ENCODE measurements around the gene SORD. TPM values are rescaled to one million over a fixed set of nuclear protein-coding genes. Genes with fewer than 3 reads are reported as not detected.
"Not testable (repeated sequence)": the region's sequence is repeated elsewhere in the genome, so short reads cannot be mapped to it uniquely, and the experiment has no call there.

SORD gene
- total RNA-seq, 1 donor, result 13.2 TPM

DNA sequence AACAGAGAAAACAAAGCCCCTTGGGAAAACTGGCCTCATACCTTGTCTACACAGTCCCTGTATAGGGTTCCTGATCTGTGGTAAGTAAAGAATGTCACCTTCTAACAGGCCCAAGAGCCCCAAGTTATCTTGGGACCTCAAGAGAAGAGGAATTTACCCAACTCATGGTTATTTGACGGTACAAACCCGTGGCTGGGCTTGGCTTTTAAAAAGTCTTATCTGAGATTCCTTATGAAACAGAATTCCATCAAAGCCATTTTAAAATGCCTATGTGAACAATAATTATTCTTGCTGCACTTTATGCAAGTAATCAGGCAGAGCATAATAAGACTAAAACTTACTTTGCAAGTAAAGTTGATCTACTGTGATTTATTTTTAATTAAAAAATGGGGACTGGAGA is 13.9 kb upstream of the SORD start:
- no peak overlapping the region for H3K4me3 ChIP-seq (ENCODE audit: low read depth, low read length)
- TF ChIP-seq, protein P1, sequence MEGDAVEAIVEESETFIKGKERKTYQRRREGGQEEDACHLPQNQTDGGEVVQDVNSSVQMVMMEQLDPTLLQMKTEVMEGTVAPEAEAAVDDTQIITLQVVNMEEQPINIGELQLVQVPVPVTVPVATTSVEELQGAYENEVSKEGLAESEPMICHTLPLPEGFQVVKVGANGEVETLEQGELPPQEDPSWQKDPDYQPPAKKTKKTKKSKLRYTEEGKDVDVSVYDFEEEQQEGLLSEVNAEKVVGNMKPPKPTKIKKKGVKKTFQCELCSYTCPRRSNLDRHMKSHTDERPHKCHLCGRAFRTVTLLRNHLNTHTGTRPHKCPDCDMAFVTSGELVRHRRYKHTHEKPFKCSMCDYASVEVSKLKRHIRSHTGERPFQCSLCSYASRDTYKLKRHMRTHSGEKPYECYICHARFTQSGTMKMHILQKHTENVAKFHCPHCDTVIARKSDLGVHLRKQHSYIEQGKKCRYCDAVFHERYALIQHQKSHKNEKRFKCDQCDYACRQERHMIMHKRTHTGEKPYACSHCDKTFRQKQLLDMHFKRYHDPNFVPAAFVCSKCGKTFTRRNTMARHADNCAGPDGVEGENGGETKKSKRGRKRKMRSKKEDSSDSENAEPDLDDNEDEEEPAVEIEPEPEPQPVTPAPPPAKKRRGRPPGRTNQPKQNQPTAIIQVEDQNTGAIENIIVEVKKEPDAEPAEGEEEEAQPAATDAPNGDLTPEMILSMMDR (IDR thresholded peaks at IDR 0.05; ENCODE audit: insufficient read depth, low read length), result no peak
- no peak for DNase-seq (ENCODE audit: low read depth)

DNA sequence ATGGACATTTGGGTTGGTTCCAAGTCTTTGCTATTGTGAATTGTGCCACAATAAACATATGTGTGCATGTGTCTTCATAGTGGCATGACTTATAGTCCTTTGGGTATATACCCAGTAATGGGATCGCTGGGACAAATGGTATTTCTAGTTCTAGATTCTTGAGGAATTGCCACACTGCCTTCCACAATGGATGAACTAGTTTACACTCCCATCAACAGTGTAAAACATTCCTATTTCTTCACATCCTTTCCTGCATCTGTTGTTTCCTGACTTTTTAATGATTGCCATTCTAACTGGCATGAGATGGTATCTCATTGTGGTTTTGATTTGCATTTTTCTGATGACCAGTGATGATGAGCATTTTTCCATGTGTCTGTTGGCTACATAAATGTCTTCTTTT is 7.9 kb upstream of the SORD start:
- not testable (repeated sequence) for DNase-seq (ENCODE audit: low read depth); H3K4me3 ChIP-seq (ENCODE audit: low read depth, low read length)

DNA sequence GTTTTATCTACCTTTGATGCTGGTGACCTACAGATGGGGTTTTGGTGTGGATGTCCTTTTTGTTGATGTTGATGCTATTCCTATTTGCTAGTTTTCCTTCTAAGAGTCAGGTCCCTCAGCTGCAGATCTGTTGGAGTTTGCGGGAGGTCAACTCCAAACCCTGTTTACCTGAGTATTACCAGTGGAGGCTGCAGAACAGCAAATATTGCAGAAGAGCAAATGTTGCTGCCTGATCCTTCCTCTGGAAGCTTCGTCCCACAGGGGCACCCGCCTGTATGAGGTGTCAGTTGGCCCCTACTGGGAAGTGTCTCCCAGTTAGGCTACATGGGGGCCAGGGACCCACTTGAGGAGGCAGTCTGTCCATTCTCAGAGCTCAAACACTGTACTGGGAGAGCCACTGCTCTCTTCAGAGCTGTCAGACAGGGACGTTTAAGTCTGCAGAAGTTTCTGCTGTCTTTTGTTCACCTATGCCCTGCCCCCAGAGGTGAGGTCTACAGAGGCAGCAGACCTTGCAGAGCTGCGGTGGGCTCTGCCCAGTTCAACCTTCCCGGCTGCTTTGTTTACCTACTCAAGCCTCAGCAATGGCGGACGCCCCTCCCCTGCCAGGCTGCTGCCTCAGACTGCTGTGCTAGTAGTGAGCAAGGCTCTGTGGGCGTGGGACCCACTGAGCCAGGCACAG is 2.6 kb upstream of the SORD start:
- DNase-seq (ENCODE audit: low read depth); H3K4me3 ChIP-seq (ENCODE audit: low read depth, low read length): not testable (repeated sequence)

DNA sequence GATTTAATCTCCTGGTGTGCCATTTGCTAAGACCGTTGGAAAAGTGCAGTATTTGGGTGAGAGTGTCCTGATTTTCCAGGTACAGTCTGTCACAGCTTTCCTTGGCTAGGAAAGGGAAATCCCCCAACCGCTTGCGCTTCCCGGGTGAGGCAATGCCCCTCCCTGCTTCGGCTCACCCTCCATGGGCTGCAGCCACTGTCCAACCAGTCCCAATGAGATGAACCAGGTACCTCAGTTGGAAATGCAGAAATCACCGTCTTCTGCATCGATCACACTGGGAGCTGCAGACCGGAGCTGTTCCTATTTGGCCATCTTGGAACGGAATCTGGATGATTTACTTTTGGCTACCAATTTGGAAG is 2.1 kb upstream of the SORD start:
- not testable (repeated sequence) for H3K4me3 ChIP-seq (ENCODE audit: low read depth, low read length); DNase-seq (ENCODE audit: low read depth)

DNA sequence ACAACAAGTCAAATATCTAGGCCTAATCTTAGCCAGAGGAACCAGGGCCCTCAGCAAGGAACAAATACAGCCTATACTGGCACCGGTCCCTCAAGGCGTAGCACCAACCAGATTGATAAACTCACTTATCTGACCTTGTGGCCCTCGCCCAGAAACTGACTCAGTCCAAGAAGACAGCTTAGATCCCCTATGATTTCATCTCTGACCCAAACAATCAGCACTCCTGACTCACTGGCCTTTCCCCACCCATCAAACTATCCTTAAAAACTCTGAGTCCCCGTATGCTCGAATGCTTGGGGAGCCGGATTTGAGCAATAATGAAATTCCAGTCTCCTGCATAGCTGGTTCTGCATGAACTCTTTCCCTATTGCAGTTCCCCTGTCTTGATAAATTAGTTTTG is 1.6 kb upstream of the SORD start:
- H3K4me3 ChIP-seq (ENCODE audit: low read depth, low read length), result no peak overlapping the region
- DNase-seq (ENCODE audit: low read depth), result peak; percentile 51
- TF ChIP-seq, protein P1 (IDR thresholded peaks at IDR 0.05; ENCODE audit: insufficient read depth, low read length), result no peak

DNA sequence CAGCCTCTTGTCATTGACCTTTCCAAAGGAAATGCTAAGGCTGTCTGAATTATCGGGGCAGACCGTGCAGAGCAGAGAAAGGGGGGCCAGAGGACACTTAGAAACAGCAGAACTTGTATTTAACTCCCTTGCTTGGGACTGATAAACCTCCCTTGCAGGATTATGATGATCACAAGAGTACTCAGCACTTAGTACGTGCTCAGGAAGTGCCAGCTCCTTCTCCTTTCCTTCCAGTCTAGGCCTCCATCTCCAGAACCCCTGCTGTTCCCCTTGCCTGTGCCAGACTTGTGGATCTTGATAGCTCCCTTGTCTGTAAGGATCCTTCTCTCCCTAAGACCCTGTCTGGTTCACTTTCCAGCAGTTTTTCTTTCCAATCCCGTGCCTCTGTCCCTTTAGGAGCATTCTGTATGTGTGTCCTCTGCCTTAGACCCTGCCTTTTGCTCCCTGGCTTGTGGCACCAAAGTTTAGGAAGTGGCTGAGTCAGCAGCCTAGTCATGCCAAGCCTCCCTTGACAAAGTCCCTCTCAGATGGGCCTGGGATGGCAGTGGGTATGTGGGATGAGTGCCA is 747 bp downstream of the SORD start:
- DNase-seq (ENCODE audit: low read depth), result peak; percentile 14
- TF ChIP-seq, protein P1 (IDR thresholded peaks at IDR 0.05; ENCODE audit: insufficient read depth, low read length), result no peak
- peak overlapping the region; percentile 80 for H3K4me3 ChIP-seq (ENCODE audit: low read depth, low read length)

DNA sequence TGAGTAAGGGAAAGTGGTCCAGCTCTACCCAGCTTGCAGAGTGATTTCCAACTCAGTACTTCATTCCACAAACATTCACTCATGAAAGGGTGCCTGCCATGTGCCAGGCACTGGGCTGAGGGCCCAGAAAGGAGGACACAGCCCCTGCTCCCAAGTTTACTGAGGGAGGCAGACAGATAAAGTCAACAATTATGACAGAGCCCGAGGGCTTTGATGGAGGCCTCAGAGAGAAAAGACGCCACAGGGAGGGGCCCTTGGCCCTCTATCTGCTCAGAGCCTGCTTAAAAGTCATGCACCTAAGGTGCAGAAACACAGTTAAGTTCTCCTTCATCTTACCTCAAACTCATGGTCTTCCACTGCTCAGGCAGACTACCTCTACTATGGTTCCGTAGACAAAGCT is 1.7 kb downstream of the SORD start:
- H3K4me3 ChIP-seq (ENCODE audit: low read depth, low read length); DNase-seq (ENCODE audit: low read depth): not testable (repeated sequence)

DNA sequence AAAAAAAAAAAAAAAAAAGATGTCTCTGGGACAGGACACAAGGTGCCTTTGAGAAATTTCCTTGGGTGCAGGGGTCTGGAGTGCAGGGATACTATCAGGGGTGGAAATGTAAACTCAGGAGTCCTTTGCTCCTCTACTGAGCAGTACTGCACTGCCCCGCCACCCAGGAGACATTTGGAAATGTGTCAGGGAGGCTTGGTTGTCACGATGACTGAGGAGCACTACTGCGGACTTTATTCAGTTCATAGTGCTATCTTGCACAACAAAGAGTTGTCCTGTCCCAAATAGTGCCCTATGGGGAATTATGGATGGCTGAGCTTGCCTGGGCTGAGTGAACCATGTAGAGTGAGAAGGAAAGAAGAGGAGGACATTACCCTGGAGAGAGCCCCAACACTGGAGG is 2.6 kb downstream of the SORD start:
- not testable (repeated sequence) for DNase-seq (ENCODE audit: low read depth); H3K4me3 ChIP-seq (ENCODE audit: low read depth, low read length)

DNA sequence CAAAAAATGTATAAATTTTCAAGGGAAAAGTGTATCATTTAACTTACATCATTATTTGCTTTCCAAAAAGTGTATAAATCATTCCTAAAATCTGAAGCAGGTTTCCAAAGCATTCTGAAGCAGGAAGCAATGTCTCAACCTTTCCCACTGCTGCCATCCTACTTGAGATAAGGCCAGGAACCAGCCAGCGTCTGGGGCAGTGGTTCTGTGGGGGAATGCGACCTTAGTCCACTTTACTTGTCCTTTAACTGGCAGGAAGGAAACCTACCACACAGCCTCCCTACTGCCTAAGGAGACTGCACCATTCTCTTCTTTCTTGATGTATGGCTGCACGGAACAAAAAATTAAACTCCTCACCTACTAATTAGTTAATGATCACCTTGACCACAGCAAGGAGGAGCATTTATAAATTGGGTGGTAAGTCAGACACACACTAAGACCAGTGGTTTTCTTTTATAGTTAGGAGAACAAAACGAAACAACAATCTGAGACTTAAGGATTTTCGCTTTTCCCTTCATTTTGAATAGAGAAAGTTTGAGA is 3.7 kb downstream of the SORD start:
- TF ChIP-seq, protein P1 (IDR thresholded peaks at IDR 0.05; ENCODE audit: insufficient read depth, low read length), result no peak
- no peak for DNase-seq (ENCODE audit: low read depth)
- no peak overlapping the region for H3K4me3 ChIP-seq (ENCODE audit: low read depth, low read length)

All from fibroblast of the aortic adventitia (primary cell).